Smooth muscle cell (in vitro differentiated cells): ENCODE measurements around the gene KCNF1. TPM values are rescaled to one million over a fixed set of nuclear protein-coding genes. Genes with fewer than 3 reads are reported as not detected.

Experiments
- DNase-seq: peaks from one replicate; lab custom pipeline; 2025; ENCODE audit not compliant: unreplicated experiment; lab: John Stamatoyannopoulos, UW
- H2AFZ ChIP-seq: fragments of 200-600 bp; sonication (generic); 2 replicates; pipeline ENCODE4 v1.6.0; 2016; ENCODE audit warnings: antibody characterized with exemption, low read depth, mild to moderate bottlenecking
- H3F3A ChIP-seq: fragments of 200-600 bp; sonication (generic); 2 replicates; pipeline ENCODE4 v1.6.0; 2017; ENCODE audit warnings: antibody characterized with exemption, low read depth
- H3K27ac ChIP-seq: fragments of 200-600 bp; sonication (generic); 2 replicates; pipeline ENCODE4 v1.5.1; 2016; ENCODE audit warnings: low read depth, mild to moderate bottlenecking
- H3K27me3 ChIP-seq: fragments of 200-600 bp; sonication (generic); 2 replicates; pipeline ENCODE4 v1.6.1; 2016; ENCODE audit warnings: low read depth, mild to moderate bottlenecking
- H3K36me3 ChIP-seq: fragments of 200-600 bp; sonication (generic); 2 replicates; pipeline ENCODE4 v1.5.1; 2016; ENCODE audit warnings: low read depth
- H3K4me1 ChIP-seq: fragments of 200-600 bp; sonication (generic); 2 replicates; pipeline ENCODE4 v1.5.1; 2016; ENCODE audit warnings: low read depth
- H3K4me2 ChIP-seq: fragments of 200-600 bp; sonication (generic); 2 replicates; pipeline ENCODE4 v1.6.0; 2016; ENCODE audit warnings: mild to moderate bottlenecking
- H3K4me3 ChIP-seq: fragments of 200-600 bp; sonication (generic); 2 replicates; pipeline ENCODE4 v1.5.1; 2016; ENCODE audit warnings: mild to moderate bottlenecking
- H3K79me2 ChIP-seq: fragments of 200-600 bp; sonication (generic); 2 replicates; pipeline ENCODE4 v1.6.0; 2016; ENCODE audit warnings: low read depth, mild to moderate bottlenecking
- H3K9ac ChIP-seq: fragments of 200-600 bp; sonication (generic); 2 replicates; pipeline ENCODE4 v1.6.0; 2016; ENCODE audit warnings: low read depth
- H3K9me3 ChIP-seq: fragments of 200-600 bp; sonication (generic); replicated peaks from 2 replicates; pipeline ENCODE4 v1.5.1; 2016; ENCODE audit warnings: low read depth
- H4K20me1 ChIP-seq: fragments of 200-600 bp; sonication (generic); 2 replicates; pipeline ENCODE4 v1.6.0; 2016; ENCODE audit warnings: low read depth
- WGBS: methylation state at CpG from one replicate; pipeline ENCODE4 v1.1.7; 2016; ENCODE audit warnings: low lambda C conversion rate; 5-methylcytosine and 5-hydroxymethylcytosine counted together
- polyA plus RNA-seq: library from polyadenylated mRNA; unstranded; fragments of >200 nt; fragmentation: Nextera tagmentation; extraction: Ambion mirVana; gene quantifications from 2 replicates; pipeline ENCODE4 v1.2.1, GENCODE V29; 2016
- total RNA-seq: library from RNA; depleted of rRNA; stranded (reverse); fragments of >200 nt; gene quantifications from 2 replicates; pipeline ENCODE4 v1.2.3, GENCODE V29; 2014
- TF ChIP-seq, protein P1 (sequence below): fragments of 200-600 bp; sonication (generic); IDR thresholded peaks from 2 replicates; pipeline ENCODE4 v1.5.1; 2017; ENCODE audit warnings: borderline replicate concordance, mild to moderate bottlenecking, antibody characterized with exemption; ENCODE audit not compliant: insufficient read depth, poor library complexity, severe bottlenecking

The KCNF1 gene
- total and polyA plus RNA-seq, 2 experiments from 2014 or later = 0.55 TPM; not detected in 1

GRCh38 chr2:10879624-10880585 is 31.8 kb upstream of the KCNF1 start:
- Histone ChIP-seq H3K36me3 (no peaks in the 10 kb centered on the region), H3K9me3 (no peaks in the 10 kb centered on the region), H4K20me1 (no peaks in the 10 kb centered on the region), H3K27ac (no peak overlapping the region), H3F3A (no peaks in the 10 kb centered on the region), H3K4me2 (no peak overlapping the region), H3K27me3 (no peaks in the 10 kb centered on the region), H3K4me1 (peaks cover 12% of the 10 kb centered on the region), H2AFZ (no peak overlapping the region), H3K9ac (no peak overlapping the region), H3K4me3 (no peak overlapping the region), H3K79me2 (no peaks in the 10 kb centered on the region)
- no peak for DNase-seq
- TF ChIP-seq, protein P1, sequence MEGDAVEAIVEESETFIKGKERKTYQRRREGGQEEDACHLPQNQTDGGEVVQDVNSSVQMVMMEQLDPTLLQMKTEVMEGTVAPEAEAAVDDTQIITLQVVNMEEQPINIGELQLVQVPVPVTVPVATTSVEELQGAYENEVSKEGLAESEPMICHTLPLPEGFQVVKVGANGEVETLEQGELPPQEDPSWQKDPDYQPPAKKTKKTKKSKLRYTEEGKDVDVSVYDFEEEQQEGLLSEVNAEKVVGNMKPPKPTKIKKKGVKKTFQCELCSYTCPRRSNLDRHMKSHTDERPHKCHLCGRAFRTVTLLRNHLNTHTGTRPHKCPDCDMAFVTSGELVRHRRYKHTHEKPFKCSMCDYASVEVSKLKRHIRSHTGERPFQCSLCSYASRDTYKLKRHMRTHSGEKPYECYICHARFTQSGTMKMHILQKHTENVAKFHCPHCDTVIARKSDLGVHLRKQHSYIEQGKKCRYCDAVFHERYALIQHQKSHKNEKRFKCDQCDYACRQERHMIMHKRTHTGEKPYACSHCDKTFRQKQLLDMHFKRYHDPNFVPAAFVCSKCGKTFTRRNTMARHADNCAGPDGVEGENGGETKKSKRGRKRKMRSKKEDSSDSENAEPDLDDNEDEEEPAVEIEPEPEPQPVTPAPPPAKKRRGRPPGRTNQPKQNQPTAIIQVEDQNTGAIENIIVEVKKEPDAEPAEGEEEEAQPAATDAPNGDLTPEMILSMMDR = no peak
- WGBS = 93% methylated on average over 22 of the region's 22 CpGs

- WGBS = 85% methylated on average over 20 of the region's 20 CpGs
- Histone ChIP-seq H3F3A (no peaks in the 10 kb centered on the region), H3K36me3 (no peaks in the 10 kb centered on the region), H3K4me2 (no peak overlapping the region), H3K27me3 (no peaks in the 10 kb centered on the region), H3K4me1 (peaks cover 15% of the 10 kb centered on the region), H4K20me1 (no peaks in the 10 kb centered on the region), H3K9ac (no peak overlapping the region), H3K27ac (no peak overlapping the region), H3K4me3 (no peak overlapping the region), H3K9me3 (no peaks in the 10 kb centered on the region), H2AFZ (no peak overlapping the region), H3K79me2 (no peaks in the 10 kb centered on the region)
- DNase-seq = no peak
- TF ChIP-seq, protein P1 = no peak
Observed at GRCh38 chr2:10880586-10881321, 31.0 kb upstream of the KCNF1 start.

- H3K4me1 ChIP-seq = peaks cover 15% of the 10 kb centered on the region
- TF ChIP-seq, protein P1 = no peak
- H3K27me3 ChIP-seq = no peaks in the 10 kb centered on the region
- no peak overlapping the region for H3K27ac ChIP-seq
- H3K36me3 ChIP-seq = no peaks in the 10 kb centered on the region
- no peak overlapping the region for H3K9ac ChIP-seq
- no peaks in the 10 kb centered on the region for H3F3A ChIP-seq
- no peaks in the 10 kb centered on the region for H3K9me3 ChIP-seq
- no peak overlapping the region for H2AFZ ChIP-seq
- H3K4me3 ChIP-seq = no peak overlapping the region
- H3K4me2 ChIP-seq = no peak overlapping the region
- WGBS = 94% methylated on average over 3 of the region's 3 CpGs
- no peaks in the 10 kb centered on the region for H4K20me1 ChIP-seq
- no peak for DNase-seq
- no peaks in the 10 kb centered on the region for H3K79me2 ChIP-seq
Observed at GRCh38 chr2:10882568-10882967, 29.2 kb upstream of the KCNF1 start.
